ENCODE measurements around the gene RPA1. TPM values are rescaled to one million over a fixed set of nuclear protein-coding genes. Genes with fewer than 3 reads are reported as not detected.

RPA1 gene
- total and polyA plus RNA-seq, 10 of the 15 experiments (the other 5 are each of a cell fraction or from before 2014, with no cell fraction given): 35.9 to 198 (median 71.2) TPM

- TF ChIP-seq REST (IDR thresholded peaks at IDR 0.05; ENCODE audit: low read depth, low read length) (no peak), IKZF2 (IDR thresholded peaks at IDR 0.05) (no peak), ZBED1 (IDR thresholded peaks at IDR 0.05; ENCODE audit: borderline replicate concordance) (no peak)
- TF ChIP-seq, protein P1, sequence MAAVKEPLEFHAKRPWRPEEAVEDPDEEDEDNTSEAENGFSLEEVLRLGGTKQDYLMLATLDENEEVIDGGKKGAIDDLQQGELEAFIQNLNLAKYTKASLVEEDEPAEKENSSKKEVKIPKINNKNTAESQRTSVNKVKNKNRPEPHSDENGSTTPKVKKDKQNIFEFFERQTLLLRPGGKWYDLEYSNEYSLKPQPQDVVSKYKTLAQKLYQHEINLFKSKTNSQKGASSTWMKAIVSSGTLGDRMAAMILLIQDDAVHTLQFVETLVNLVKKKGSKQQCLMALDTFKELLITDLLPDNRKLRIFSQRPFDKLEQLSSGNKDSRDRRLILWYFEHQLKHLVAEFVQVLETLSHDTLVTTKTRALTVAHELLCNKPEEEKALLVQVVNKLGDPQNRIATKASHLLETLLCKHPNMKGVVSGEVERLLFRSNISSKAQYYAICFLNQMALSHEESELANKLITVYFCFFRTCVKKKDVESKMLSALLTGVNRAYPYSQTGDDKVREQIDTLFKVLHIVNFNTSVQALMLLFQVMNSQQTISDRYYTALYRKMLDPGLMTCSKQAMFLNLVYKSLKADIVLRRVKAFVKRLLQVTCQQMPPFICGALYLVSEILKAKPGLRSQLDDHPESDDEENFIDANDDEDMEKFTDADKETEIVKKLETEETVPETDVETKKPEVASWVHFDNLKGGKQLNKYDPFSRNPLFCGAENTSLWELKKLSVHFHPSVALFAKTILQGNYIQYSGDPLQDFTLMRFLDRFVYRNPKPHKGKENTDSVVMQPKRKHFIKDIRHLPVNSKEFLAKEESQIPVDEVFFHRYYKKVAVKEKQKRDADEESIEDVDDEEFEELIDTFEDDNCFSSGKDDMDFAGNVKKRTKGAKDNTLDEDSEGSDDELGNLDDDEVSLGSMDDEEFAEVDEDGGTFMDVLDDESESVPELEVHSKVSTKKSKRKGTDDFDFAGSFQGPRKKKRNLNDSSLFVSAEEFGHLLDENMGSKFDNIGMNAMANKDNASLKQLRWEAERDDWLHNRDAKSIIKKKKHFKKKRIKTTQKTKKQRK (IDR thresholded peaks at IDR 0.05; ENCODE audit: low read depth, low read length): no peak
These were observed 83.9 kb downstream of the RPA1 start (continued) for GRCh38 chr17:1913702-1914101.

- Histone ChIP-seq H3K9me3 (replicated peaks; ENCODE audit: control insufficient read depth, insufficient read depth, low read length) (no peaks in the 10 kb centered on the region), H3K36me3 (ENCODE audit: control insufficient read depth in 2 of 2, insufficient read depth in 2 of 2, low read length in 1 of 2) (no peaks in the 10 kb centered on the region), H3K79me2 (ENCODE audit: control insufficient read depth, insufficient read depth, low read length) (no peaks in the 10 kb centered on the region), H3K4me3 (no peak overlapping the region), H3K4me1 (ENCODE audit: control insufficient read depth, insufficient read depth, low read length) (no peaks in the 10 kb centered on the region), H4K20me1 (ENCODE audit: control insufficient read depth, insufficient read depth) (no peaks in the 10 kb centered on the region), H3K9ac (ENCODE audit: control insufficient read depth, insufficient read depth, low read length) (no peak overlapping the region), H2AFZ (ENCODE audit: control insufficient read depth, low read depth, low read length) (no peak overlapping the region), H3K27ac (ENCODE audit: control insufficient read depth, insufficient read depth) (no peak overlapping the region), H3K4me2 (ENCODE audit: control insufficient read depth, insufficient read depth) (no peak overlapping the region), H3K27me3 (replicated peaks in 1 of 2; ENCODE audit: control insufficient read depth in 2 of 2, insufficient read depth in 2 of 2, low read length in 1 of 2) (no peaks in the 10 kb centered on the region; a peak in 2 of 4 replicates)
- FAIRE-seq (no peak), DNase-seq (ENCODE audit: low read depth, low spot score) (no peak), ATAC-seq (no peak)
- in situ Hi-C loops (cut with MboI): loop anchor here (25.0 kb wide), 1 partner anchor 98 kb away; no protein-coding TSS in a partner anchor
- intact Hi-C loops (cut with micrococcal nuclease; ENCODE audit: unreplicated experiment): no loop called here
- 28% methylated on average over 8 of the region's 8 CpGs for WGBS (ENCODE audit: insufficient coverage, insufficient replicate concordance, low lambda C conversion rate, missing lambda C conversion rate)
- ChIA-PET RAD21 (ENCODE audit: unreplicated experiment) (no interaction called here), POLR2A (interaction anchor here (0.6 kb wide), 1 partner anchor 79 kb away, joined by 3 read pairs; no protein-coding TSS in a partner anchor), CTCF (no interaction called here), SMC1A (ENCODE audit: uncharacterized antibody, unreplicated experiment) (interaction anchor here (1.4 kb wide), 1 partner anchor 10 kb away, joined by 4 read pairs; no protein-coding TSS in a partner anchor)
- BruUV-seq (replicated peaks): no TSS peak
- TF ChIP-seq ZZZ3 (IDR thresholded peaks at IDR 0.05; ENCODE audit: control insufficient read depth, insufficient read length, low read depth): no peak
- TF ChIP-seq ZBTB4 (CRISPR knock-in tag; IDR thresholded peaks at IDR 0.05): no peak
- TF ChIP-seq CHD1 (IDR thresholded peaks at IDR 0.05; ENCODE audit: low read depth, low read length): no peak
- TF ChIP-seq, protein P2, sequence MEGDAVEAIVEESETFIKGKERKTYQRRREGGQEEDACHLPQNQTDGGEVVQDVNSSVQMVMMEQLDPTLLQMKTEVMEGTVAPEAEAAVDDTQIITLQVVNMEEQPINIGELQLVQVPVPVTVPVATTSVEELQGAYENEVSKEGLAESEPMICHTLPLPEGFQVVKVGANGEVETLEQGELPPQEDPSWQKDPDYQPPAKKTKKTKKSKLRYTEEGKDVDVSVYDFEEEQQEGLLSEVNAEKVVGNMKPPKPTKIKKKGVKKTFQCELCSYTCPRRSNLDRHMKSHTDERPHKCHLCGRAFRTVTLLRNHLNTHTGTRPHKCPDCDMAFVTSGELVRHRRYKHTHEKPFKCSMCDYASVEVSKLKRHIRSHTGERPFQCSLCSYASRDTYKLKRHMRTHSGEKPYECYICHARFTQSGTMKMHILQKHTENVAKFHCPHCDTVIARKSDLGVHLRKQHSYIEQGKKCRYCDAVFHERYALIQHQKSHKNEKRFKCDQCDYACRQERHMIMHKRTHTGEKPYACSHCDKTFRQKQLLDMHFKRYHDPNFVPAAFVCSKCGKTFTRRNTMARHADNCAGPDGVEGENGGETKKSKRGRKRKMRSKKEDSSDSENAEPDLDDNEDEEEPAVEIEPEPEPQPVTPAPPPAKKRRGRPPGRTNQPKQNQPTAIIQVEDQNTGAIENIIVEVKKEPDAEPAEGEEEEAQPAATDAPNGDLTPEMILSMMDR (IDR thresholded peaks at IDR 0.05 in 2 of 3, conservative IDR thresholded peaks at IDR 0.05 in 1 of 3; ENCODE audit: control insufficient read depth in 2 of 3, extremely low read depth in 1 of 3, insufficient read depth in 1 of 3, low read depth in 3 of 3, low read length in 3 of 3): no peak
- no peak for TF ChIP-seq NBN (IDR thresholded peaks at IDR 0.05)
- no peak for TF ChIP-seq POLR2AphosphoS2 (IDR thresholded peaks at IDR 0.05; ENCODE audit: low read depth, low read length)
These were observed 84.9 kb downstream of the RPA1 start for GRCh38 chr17:1914661-1915083.
